MM.1S (cell line): Measurements from ENCODE around the gene ZNF93.
A peak's percentile ranks its signal among the peaks of the same experiment; 100 is the strongest.
"Not testable (repeated sequence)": the region's sequence is repeated elsewhere in the genome, so short reads cannot be mapped to it uniquely, and the experiment has no call there.

Experiments
- DNase-seq: peaks from one replicate; pipeline ENCODE4 v3.0.0-alpha.2; 2015
- H2AFZ ChIP-seq: fragments of 300-600 bp; sonication (generic); 2 replicates; pipeline ENCODE4 v1.6.0; 2016; ENCODE audit warnings: antibody characterized with exemption, low read length
- H3F3A ChIP-seq: fragments of 300-600 bp; sonication (generic); 2 replicates; pipeline ENCODE4 v1.6.1; 2016; ENCODE audit warnings: mild to moderate bottlenecking, antibody characterized with exemption, low read length, moderate library complexity, mixed read lengths; ENCODE audit not compliant: insufficient read depth
- H3K27ac ChIP-seq: fragments of 300-600 bp; sonication (generic); 2 replicates; pipeline ENCODE4 v1.5.1; 2016; ENCODE audit warnings: mild to moderate bottlenecking, low read length
- H3K27me3 ChIP-seq: fragments of 300-600 bp; sonication (generic); replicated peaks from 2 replicates; pipeline ENCODE4 v1.6.0; 2016; ENCODE audit warnings: low read length; ENCODE audit not compliant: insufficient read depth
- H3K36me3 ChIP-seq: fragments of 300-600 bp; sonication (generic); replicated peaks from 2 replicates; pipeline ENCODE4 v1.6.1; 2016; ENCODE audit warnings: mild to moderate bottlenecking, low read length, mixed read lengths; ENCODE audit not compliant: insufficient read depth
- H3K4me1 ChIP-seq: fragments of 300-600 bp; sonication (generic); 2 replicates; pipeline ENCODE4 v1.6.1; 2016; ENCODE audit warnings: low read length, mixed read lengths
- H3K4me2 ChIP-seq: fragments of 300-600 bp; sonication (generic); 2 replicates; pipeline ENCODE4 v1.6.0; 2016; ENCODE audit warnings: low read depth, low read length
- H3K4me3 ChIP-seq: fragments of 300-600 bp; sonication (generic); 2 replicates; pipeline ENCODE4 v1.5.1; 2016; ENCODE audit warnings: low read length, mixed read lengths
- H3K79me2 ChIP-seq: fragments of 300-600 bp; sonication (generic); 2 replicates; pipeline ENCODE4 v1.6.1; 2016; ENCODE audit warnings: mixed run types, low read length, mixed read lengths
- H3K9ac ChIP-seq: fragments of 300-600 bp; sonication (generic); 2 replicates; pipeline ENCODE4 v1.6.1; 2016; ENCODE audit warnings: low read length, mixed read lengths
- H3K9me2 ChIP-seq: fragments of 300-600 bp; sonication (generic); replicated peaks from 2 replicates; pipeline ENCODE4 v1.6.1; 2016; ENCODE audit warnings: mild to moderate bottlenecking, low read length, mixed read lengths; ENCODE audit not compliant: insufficient read depth
- H3K9me3 ChIP-seq: fragments of 300-600 bp; sonication (generic); replicated peaks from 2 replicates; pipeline ENCODE4 v1.6.1; 2016; ENCODE audit warnings: mild to moderate bottlenecking, low read length, mixed read lengths; ENCODE audit not compliant: insufficient read depth
- H4K20me1 ChIP-seq: fragments of 300-600 bp; sonication (generic); 2 replicates; pipeline ENCODE4 v1.6.1; 2016; ENCODE audit warnings: mild to moderate bottlenecking, low read length, moderate library complexity, mixed read lengths; ENCODE audit not compliant: insufficient read depth
- CTCF ChIP-seq: fragments of 300-600 bp; sonication (generic); IDR thresholded peaks from 2 replicates; pipeline ENCODE4 v1.5.1; 2016; ENCODE audit warnings: antibody characterized with exemption, low read length, mixed read lengths
- EZH2 ChIP-seq: fragments of 300-600 bp; sonication (generic); optimal IDR thresholded peaks from 2 replicates; pipeline ENCODE3; 2017; ENCODE audit warnings: low read depth, mild to moderate bottlenecking, antibody characterized with exemption, low read length, mixed read lengths
- EZH2phosphoT487 ChIP-seq: fragments of 300-600 bp; sonication (generic); IDR thresholded peaks from 2 replicates; pipeline ENCODE4 v1.6.1; 2018; ENCODE audit warnings: antibody characterized with exemption, low read length

The ZNF93 gene

DNA sequence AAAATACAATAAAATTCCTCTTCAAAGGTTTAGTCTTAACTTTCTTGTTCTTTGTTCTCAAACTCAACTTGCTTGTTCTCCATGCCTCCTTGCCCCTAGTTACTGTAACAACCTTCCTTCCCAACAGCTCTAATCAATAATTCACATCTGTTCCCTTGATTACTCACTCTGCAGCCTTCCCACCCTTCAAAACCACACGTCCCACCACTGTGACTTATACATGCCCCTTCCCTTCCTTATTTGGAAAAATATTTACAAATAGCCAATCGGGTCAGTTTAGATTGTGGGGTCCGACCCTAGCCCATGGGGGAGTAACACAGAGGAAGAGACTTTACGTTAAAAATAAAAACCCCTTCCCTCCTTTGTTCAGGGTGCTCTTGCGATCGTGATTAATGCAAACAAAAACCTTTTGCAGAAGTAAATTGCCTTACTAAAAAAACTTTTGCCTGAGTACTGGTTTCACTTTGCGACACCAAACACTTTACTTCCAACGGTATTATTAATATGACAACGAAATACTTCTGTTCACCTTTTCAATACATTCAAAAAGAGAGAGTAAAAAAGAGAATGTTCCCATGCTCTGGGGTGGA, 512 bp upstream of the ZNF93 start:
- no peaks in the 10 kb centered on the region for H3K9me2 ChIP-seq
- H3K9ac ChIP-seq, result peak overlapping the region; percentile 73; the same call in 1 of the 2 replicates
- peak overlapping the region; percentile 93 for H3K4me3 ChIP-seq
- peak overlapping the region; percentile 61 for H3K4me2 ChIP-seq
- H3K27ac ChIP-seq, result peak overlapping the region; percentile 72; the same call in 1 of the 2 replicates
- no peaks in the 10 kb centered on the region; the same call in 1 of the 2 replicates for H3K36me3 ChIP-seq
- no peaks in the 10 kb centered on the region for H3K9me3 ChIP-seq
- no peaks in the 10 kb centered on the region for H4K20me1 ChIP-seq
- peaks cover 11% of the 10 kb centered on the region for H3F3A ChIP-seq
- no peaks in the 10 kb centered on the region for H3K4me1 ChIP-seq
- H3K79me2 ChIP-seq, result peaks cover 36% of the 10 kb centered on the region
- TF ChIP-seq EZH2phosphoT487 (no peak), CTCF (no peak), EZH2 (no peak)
- peak overlapping the region; percentile 93 for H2AFZ ChIP-seq
- no peak for DNase-seq
- no peaks in the 10 kb centered on the region for H3K27me3 ChIP-seq

GRCh38 chr19:19907551-19907950, 6.8 kb downstream of the ZNF93 start:
- not testable (repeated sequence) for H3K4me1 ChIP-seq, H3K36me3 ChIP-seq, H3K9me2 ChIP-seq, H3K27me3 ChIP-seq, H4K20me1 ChIP-seq, H3K9me3 ChIP-seq, H2AFZ ChIP-seq, DNase-seq, H3K4me3 ChIP-seq, H3K4me2 ChIP-seq, H3K9ac ChIP-seq, H3F3A ChIP-seq, H3K27ac ChIP-seq
- peaks cover 57% of the 10 kb centered on the region for H3K79me2 ChIP-seq

DNA sequence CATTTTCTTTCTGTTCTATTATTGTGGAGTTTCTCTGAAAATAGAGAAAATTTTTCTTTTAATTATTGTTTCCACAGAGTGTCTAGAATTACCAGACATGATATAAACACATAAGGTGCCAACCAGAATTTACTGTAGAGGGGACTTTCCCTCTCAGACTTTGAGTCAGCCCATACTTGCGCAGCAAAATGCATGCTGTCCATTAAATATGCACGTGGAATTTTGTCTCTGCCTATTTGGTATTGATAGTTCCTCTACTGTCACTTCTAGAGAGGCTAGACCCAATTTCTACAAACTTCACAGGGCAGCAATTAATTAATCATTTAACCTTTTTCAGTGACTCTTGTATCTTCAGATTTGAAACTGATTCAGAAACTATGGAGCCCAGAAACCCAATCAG, 8.9 kb downstream of the ZNF93 start:
- H4K20me1 ChIP-seq, result no peaks in the 10 kb centered on the region
- no peaks in the 10 kb centered on the region; the same call in 1 of the 2 replicates for H3K36me3 ChIP-seq

More for the DNA sequence above, 8.9 kb downstream of the ZNF93 start:
- Histone ChIP-seq H2AFZ (no peak overlapping the region), H3K4me1 (no peaks in the 10 kb centered on the region), H3K4me2 (no peak overlapping the region), H3K79me2 (peaks cover 42% of the 10 kb centered on the region), H3K27me3 (no peaks in the 10 kb centered on the region), H3K9me3 (no peaks in the 10 kb centered on the region), H3K4me3 (no peak overlapping the region), H3K27ac (no peak overlapping the region), H3K9ac (no peak overlapping the region), H3F3A (peaks cover 5% of the 10 kb centered on the region; the same call in 1 of the 2 replicates), H3K9me2 (no peaks in the 10 kb centered on the region)
- no peak for TF ChIP-seq EZH2phosphoT487
- TF ChIP-seq CTCF, result no peak
- no peak for TF ChIP-seq EZH2
- DNase-seq, result no peak
